Stomach smooth muscle (tissue), 2 donors: Measurements from ENCODE around the gene SBSN.

Experiments
- H3K27ac ChIP-seq: one replicate; pipeline ENCODE4 v1.7.0; 2013; ENCODE audit warnings: mild to moderate bottlenecking, low read length, inconsistent platforms
- H3K27me3 ChIP-seq, 2 donors: one replicate each; pipeline ENCODE4 v1.7.0; 2013; ENCODE audit warnings: low read length in 2 of 2; ENCODE audit not compliant: insufficient read depth in 2 of 2, control insufficient read depth in 1 of 2
- H3K36me3 ChIP-seq, 2 donors: one replicate each; pipeline ENCODE4 v1.7.0; 2013; ENCODE audit warnings: low read length in 2 of 2; ENCODE audit not compliant: control insufficient read depth in 2 of 2, insufficient read depth in 2 of 2
- H3K4me1 ChIP-seq: one replicate; pipeline ENCODE4 v1.7.0; 2013; ENCODE audit warnings: low read length; ENCODE audit not compliant: control insufficient read depth, insufficient read depth
- H3K4me3 ChIP-seq, 2 donors: one replicate each; pipeline ENCODE4 v1.7.0; 2013; ENCODE audit warnings: low read length in 2 of 2
- H3K9ac ChIP-seq, 2 donors: one replicate each; pipeline ENCODE4 v1.7.0; 2013; ENCODE audit warnings: low read length in 2 of 2, mild to moderate bottlenecking in 1 of 2
- H3K9me3 ChIP-seq, 2 donors: one replicate each; pipeline ENCODE4 v1.7.0; 2013; ENCODE audit warnings: low read length in 2 of 2; ENCODE audit not compliant: control insufficient read depth in 2 of 2
- donor health status: healthy.
- donor health status: Pancreatic carcinoma.

SBSN gene

DNA sequence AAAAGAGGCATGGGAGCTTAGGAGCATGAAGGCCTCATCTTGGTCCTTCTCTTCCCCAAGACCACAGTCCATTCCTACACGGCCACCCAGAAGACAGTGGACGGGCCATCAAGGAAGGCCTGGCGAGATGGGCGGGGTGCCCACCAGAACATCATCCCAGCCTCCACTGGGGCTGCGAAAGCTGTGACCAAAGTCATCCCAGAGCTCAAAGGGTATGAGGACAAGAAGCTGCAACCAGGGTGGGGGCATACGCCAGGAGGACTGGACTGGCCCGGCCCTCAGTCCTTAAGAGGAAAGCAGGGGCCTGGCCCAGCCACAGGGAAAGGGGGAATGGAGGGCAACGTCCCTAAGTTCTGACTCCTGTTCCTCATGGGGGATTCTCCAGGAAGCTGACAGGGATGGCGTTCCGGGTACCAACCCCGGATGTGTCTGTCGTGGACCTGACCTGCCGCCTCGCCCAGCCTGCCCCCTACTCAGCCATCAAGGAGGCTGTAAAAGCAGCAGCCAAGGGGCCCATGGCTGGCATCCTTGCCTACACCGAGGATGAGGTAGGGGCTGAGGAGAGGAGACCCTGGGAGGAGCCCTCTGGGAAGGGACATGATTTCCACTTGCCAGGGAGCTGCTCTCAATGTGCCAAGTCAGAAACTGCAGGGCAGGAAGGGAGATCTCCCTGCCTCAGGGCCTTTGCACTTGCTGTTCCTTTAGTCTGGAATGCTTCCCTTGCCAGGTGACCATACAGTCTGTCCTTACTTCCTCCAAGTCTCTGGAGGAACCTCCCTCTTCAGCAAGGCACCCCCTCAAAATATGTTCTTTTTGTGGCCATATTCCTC lies 15.4 kb upstream of the SBSN start:
- Histone ChIP-seq H3K36me3 (peaks cover 0 to 8% of the 10 kb centered on the region in 2 donors), H3K9me3 (no peaks in the 10 kb centered on the region), H3K4me3 (no peak overlapping the region), H3K9ac (no peak overlapping the region), H3K27me3 (no peaks in the 10 kb centered on the region), H3K4me1 (peaks cover 27% of the 10 kb centered on the region), H3K27ac (no peak overlapping the region)

DNA sequence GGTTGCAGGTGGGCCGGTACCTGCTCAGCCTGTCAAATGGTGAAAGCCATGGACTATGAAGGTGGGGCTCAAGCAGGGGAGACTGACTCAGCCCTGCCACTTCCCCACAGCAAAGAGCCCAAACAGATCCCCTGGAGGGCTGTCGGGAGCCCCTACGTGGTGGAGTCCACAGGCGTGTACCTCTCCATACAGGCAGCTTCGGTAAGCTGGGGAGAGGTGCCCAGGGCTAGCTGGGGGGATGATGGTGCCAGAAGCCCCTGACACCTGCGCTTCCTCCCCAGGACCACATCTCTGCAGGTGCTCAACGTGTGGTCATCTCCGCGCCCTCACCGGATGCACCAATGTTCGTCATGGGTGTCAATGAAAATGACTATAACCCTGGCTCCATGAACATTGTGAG lies 14.1 kb upstream of the SBSN start:
- H3K4me3 ChIP-seq, result no peak overlapping the region
- peaks cover 27% of the 10 kb centered on the region for H3K4me1 ChIP-seq
- H3K9me3 ChIP-seq, result no peaks in the 10 kb centered on the region
- peaks cover 0 to 5% of the 10 kb centered on the region in 2 donors for H3K36me3 ChIP-seq
- no peak overlapping the region for H3K9ac ChIP-seq
- H3K27me3 ChIP-seq, result no peaks in the 10 kb centered on the region
- no peak overlapping the region for H3K27ac ChIP-seq

DNA sequence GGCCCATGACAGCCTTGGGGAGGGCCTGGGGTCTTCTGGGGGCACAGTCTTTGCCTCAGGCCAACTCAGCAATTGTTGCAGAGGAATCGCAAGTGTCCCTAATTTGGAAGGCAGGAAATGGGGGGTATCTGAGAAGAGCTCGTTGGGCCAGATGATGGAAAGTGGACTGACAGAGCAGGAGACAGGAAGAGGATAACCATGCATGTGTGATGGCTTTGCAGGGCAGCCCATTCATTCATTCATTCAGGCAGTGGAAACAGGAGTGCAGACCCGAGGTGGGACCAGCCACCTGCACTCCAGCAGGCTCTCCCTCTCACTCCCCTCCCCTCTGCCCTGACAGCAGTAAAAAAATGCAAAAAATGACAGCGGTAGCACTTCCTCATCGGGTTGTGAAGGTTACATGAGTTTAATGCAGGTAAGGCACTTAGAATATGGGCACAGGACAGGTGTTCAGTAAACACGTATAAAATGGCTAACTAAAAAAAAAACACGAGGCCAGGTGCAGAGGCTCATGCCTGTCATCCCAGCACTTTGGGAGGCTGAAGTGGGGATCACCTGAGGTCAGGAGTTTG lies 12.3 kb upstream of the SBSN start:
- H3K9ac ChIP-seq, result no peak overlapping the region
- H3K4me1 ChIP-seq, result peaks cover 10% of the 10 kb centered on the region
- H3K9me3 ChIP-seq, result no peaks in the 10 kb centered on the region
- H3K27ac ChIP-seq, result no peak overlapping the region
- no peak overlapping the region for H3K4me3 ChIP-seq
- no peaks in the 10 kb centered on the region for H3K27me3 ChIP-seq
- peaks cover 0 to 3% of the 10 kb centered on the region in 2 donors for H3K36me3 ChIP-seq

DNA sequence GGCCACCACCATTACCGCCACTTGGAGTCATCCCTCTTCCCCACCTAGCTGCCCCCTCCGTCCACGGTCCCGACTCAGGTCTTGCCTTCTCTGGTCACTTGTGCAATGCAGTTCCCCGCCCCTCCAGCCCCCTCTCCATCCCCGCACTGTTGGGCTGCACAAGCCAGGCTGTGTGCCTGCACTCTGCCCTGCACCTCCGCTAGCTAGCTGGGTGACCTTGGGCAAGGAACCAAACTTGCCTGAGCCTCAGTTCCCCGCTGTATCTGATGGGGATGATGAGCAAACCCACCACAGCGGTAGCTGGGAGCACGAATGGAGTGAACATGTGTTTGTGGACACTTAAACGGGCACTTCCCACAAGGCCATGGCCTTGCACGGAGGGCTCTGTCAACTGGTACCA lies 11.7 kb upstream of the SBSN start:
- H3K9me3 ChIP-seq, result no peaks in the 10 kb centered on the region
- peaks cover 8% of the 10 kb centered on the region for H3K4me1 ChIP-seq
- H3K36me3 ChIP-seq, result peaks cover 0 to 3% of the 10 kb centered on the region in 2 donors
- H3K27me3 ChIP-seq, result no peaks in the 10 kb centered on the region
- no peak overlapping the region for H3K27ac ChIP-seq
- H3K9ac ChIP-seq, result no peak overlapping the region
- no peak overlapping the region for H3K4me3 ChIP-seq

DNA sequence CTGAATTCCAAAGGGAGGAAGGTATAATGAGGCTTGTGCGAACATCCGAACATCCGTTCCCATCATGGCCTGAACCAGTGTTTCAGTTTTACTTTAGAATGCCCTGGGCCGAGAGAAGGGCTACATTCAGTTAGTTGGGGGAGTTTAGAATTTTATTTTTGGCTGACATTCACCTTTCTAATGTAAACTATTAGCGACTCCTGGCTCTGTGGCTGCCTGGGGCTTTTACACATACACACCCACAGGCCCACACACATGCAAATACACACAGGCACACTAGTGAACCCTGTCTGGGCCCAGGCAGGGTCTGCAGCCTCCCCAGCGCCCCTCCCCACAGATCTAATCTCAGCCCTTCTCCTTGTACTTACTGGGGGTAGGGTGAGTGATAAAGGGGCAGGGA lies 11.2 kb upstream of the SBSN start:
- H3K27me3 ChIP-seq, result peaks cover 2 to 4% of the 10 kb centered on the region in 2 donors
- H3K36me3 ChIP-seq, result peaks cover 0 to 3% of the 10 kb centered on the region in 2 donors
- H3K4me3 ChIP-seq, result no peak overlapping the region

DNA sequence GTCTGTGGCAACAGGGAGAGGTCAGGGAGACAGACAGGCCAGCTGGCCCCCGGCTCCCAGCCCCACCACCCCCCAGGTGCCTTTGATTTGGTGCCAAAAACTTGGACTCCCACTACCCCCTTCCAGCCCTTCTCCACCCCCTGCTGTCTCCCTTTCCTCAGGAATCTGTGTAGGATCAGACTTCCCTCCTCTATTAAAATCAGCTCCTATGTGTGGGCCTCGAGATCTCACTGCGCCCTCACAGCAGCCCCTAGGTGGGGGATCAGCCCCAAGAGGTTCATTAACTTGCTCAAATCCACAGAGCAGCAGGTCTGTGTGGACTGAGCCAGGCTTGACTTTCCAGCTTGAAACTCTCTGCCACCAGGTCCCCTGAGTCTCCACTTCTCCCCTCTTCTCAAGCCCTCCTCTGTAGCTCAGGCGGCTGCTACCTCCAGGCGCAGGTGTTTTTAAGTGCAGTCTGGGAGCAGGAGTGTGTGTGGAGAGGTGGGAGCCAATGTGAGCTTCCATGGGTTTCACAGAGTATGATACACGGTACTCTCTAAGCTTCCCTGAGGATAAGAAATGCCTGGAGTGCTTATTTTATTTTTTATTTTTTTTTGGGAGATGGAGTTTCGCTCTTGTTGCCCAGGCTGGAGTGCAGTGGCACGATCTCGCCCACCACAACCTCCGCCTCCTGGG lies 6.8 kb upstream of the SBSN start:
- Histone ChIP-seq H3K9me3 (no peaks in the 10 kb centered on the region), H3K4me1 (peaks cover 3% of the 10 kb centered on the region), H3K36me3 (no peaks in the 10 kb centered on the region), H3K4me3 (no peak overlapping the region), H3K9ac (no peak overlapping the region), H3K27me3 (peaks cover 30 to 31% of the 10 kb centered on the region in 2 donors), H3K27ac (no peak overlapping the region)

More for the DNA sequence above, 11.2 kb upstream of the SBSN start:
- H3K4me1 ChIP-seq, result peaks cover 3% of the 10 kb centered on the region
- no peak overlapping the region for H3K9ac ChIP-seq
- H3K9me3 ChIP-seq, result no peaks in the 10 kb centered on the region
- H3K27ac ChIP-seq, result no peak overlapping the region

DNA sequence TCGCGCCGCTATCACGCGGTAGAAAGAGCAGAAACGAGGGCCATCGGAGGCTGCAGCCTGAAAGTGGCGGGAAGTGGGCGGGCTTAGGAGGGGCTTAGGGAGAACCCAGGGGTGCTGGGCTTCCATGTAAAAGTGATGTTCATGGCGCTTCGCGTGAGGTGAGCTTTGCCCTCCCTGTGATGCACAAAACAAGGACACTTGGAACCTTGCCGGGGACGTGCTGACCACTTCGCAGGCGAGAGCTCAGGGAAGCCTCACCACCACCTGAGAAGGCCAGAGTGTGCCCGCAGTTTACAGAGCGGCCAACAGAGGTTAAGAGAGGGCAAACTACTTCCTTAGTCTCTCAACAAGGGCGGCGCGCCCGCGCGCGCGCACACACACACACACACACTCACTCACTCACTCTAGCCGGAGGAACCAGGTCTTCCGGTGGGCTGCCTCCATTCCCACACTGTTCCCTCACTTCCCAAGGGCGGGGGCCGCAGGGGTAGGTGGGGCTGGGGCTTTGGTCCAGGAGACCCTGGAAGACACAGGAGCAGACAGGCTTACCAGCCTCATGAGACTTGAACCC lies 5.8 kb upstream of the SBSN start:
- Histone ChIP-seq H3K36me3 (no peaks in the 10 kb centered on the region), H3K9me3 (no peaks in the 10 kb centered on the region), H3K27me3 (peaks cover 37 to 40% of the 10 kb centered on the region in 2 donors), H3K4me1 (peaks cover 3% of the 10 kb centered on the region), H3K4me3 (no peak overlapping the region), H3K27ac (no peak overlapping the region), H3K9ac (no peak overlapping the region)

DNA sequence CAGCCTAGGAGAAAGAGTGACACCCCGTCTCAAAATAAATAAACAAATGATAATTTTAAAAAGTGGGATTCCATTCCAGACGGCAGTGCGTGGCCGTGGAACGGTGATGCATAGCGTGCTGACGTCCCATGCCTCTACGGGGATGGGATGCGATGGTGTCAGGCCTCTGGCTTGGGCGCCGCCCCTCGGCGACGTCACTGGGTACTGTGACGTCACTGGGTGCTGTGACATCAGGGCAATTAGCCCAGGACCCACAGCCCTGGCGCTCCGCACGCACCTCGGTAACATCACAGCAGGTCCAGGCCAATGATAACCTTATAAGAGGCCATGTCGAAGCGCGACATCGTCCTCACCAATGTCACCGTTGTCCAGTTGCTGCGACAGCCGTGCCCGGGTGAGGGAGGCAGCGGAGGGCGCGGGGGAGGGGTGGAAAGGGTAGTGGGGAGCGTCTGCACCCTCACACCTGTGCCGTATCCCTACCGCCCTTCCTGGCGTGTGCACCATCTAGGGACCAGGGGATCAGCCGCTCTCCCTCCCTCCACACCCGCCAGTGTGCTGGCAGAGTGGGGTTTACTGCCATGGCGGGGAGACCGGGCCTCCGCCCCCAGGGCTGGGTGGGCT lies 5.2 kb upstream of the SBSN start, which contains the start of gene GAPDHS:
TSS of gene GAPDHS (plus strand) at position 256 of the 621 bp plus-strand sequence. CDS start at position 328, 72 bp downstream.
- Histone ChIP-seq H3K36me3 (no peaks in the 10 kb centered on the region), H3K4me1 (peaks cover 3% of the 10 kb centered on the region), H3K9ac (no peak within 1 kb of the TSS), H3K4me3 (no peak within 1 kb of the TSS), H3K27ac (no peak within 1 kb of the TSS), H3K27me3 (peaks cover 39 to 45% of the 10 kb centered on the region in 2 donors), H3K9me3 (no peaks in the 10 kb centered on the region)

DNA sequence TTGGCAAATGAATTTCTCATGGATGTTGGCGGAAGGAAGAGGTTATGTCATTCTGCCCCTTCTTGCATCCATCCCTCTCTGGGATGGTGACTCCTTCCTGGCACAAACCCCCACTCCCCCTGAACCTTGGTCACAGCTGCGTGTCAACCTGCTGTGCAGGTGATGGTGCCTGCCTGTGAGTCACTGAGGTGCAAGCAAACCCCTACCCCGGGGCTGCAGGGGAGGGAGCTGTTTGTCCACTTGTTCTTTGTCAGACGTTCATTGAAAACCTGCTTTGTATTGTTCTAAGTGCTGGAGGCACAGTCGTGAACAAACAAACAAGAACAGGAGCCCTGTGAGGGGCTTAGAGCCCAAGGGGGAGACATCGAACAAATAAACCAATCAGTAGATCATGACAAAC lies 3.2 kb upstream of the SBSN start:
- H3K4me1 ChIP-seq, result peaks cover 3% of the 10 kb centered on the region
- no peak overlapping the region for H3K9ac ChIP-seq
- H3K27me3 ChIP-seq, result peaks cover 48 to 52% of the 10 kb centered on the region in 2 donors
- H3K9me3 ChIP-seq, result no peaks in the 10 kb centered on the region
- H3K27ac ChIP-seq, result no peak overlapping the region
- H3K36me3 ChIP-seq, result no peaks in the 10 kb centered on the region
- no peak overlapping the region for H3K4me3 ChIP-seq
